ENCODE data around the gene POU3F2. TPM values are rescaled to one million over a fixed set of nuclear protein-coding genes. Genes with fewer than 3 reads are reported as not detected.
A peak's percentile ranks its signal among the peaks of the same experiment; 100 is the strongest.

POU3F2 gene
- total RNA-seq, 1 experiment from 2014 or later = not detected

- intact Hi-C loops (cut with micrococcal nuclease; ENCODE audit: unreplicated experiment) = loop anchor here (5.0 kb wide), 1 partner anchor 1139 kb away; no protein-coding TSS in a partner anchor
- no peaks in the 10 kb centered on the region for H3K9me3 ChIP-seq
- H3K4me1 Mint-ChIP-seq (ENCODE audit: low read depth, unreplicated experiment) = no peaks in the 10 kb centered on the region
- H3K36me3 ChIP-seq (ENCODE audit: control insufficient read depth, insufficient read depth, low read length) = no peaks in the 10 kb centered on the region
- CTCF ChIA-PET = interaction anchor here (1.3 kb wide), 1 partner anchor 76 kb away, joined by 10 read pairs; no protein-coding TSS in a partner anchor
- no peak overlapping the region for H3K4me3 ChIP-seq (ENCODE audit: low read depth, low read length)
- no peaks in the 10 kb centered on the region for H3K9me3 Mint-ChIP-seq (ENCODE audit: unreplicated experiment)
- no peaks in the 10 kb centered on the region; the same call in 1 of the 2 replicates for H3K27me3 ChIP-seq (replicated peaks; ENCODE audit: control insufficient read depth, insufficient read depth, low read length)
- H3K4me3 Mint-ChIP-seq (ENCODE audit: unreplicated experiment) = peak overlapping the region; percentile 56
- DNase-seq = no peak
- H3K27me3 Mint-ChIP-seq (ENCODE audit: insufficient read depth, unreplicated experiment) = peaks cover 31% of the 10 kb centered on the region
- POLR2A ChIA-PET = no interaction called here
- H3K27ac Mint-ChIP-seq (ENCODE audit: unreplicated experiment) = no peak overlapping the region
- no peaks in the 10 kb centered on the region for H3K36me3 Mint-ChIP-seq (ENCODE audit: insufficient read depth, unreplicated experiment)
- no TSS peak for BruUV-seq (replicated peaks)
- no peak for TF ChIP-seq CTCF (IDR thresholded peaks at IDR 0.05; ENCODE audit: insufficient read depth in 1 of 2, low read depth in 1 of 2, low read length in 1 of 2, severe bottlenecking in 1 of 2, unreplicated experiment in 1 of 2)
- 0 out of 2 replicates have a peak, but pooled peaks cover 4% of the 10 kb centered on the region for H3K4me1 ChIP-seq
These were observed 11.6 kb downstream of the POU3F2 start for GRCh38 chr6:98846021-98846380.

- H3K9me3 Mint-ChIP-seq (ENCODE audit: unreplicated experiment) = no peaks in the 10 kb centered on the region
- DNase-seq = no peak
- H3K36me3 ChIP-seq (ENCODE audit: control insufficient read depth, insufficient read depth, low read length) = no peaks in the 10 kb centered on the region
- H3K4me3 ChIP-seq (ENCODE audit: low read depth, low read length) = no peak overlapping the region
- ChIA-PET CTCF (interaction anchor here (1.3 kb wide), 1 partner anchor 78 kb away, joined by 3 read pairs; no protein-coding TSS in a partner anchor), POLR2A (no interaction called here)
- intact Hi-C loops (cut with micrococcal nuclease; ENCODE audit: unreplicated experiment) = loop anchor here (5.0 kb wide), 1 partner anchor 1140 kb away; no protein-coding TSS in a partner anchor
- no peak for TF ChIP-seq CTCF (IDR thresholded peaks at IDR 0.05; ENCODE audit: insufficient read depth in 1 of 2, low read depth in 1 of 2, low read length in 1 of 2, severe bottlenecking in 1 of 2, unreplicated experiment in 1 of 2)
- BruUV-seq (replicated peaks) = no TSS peak
- H3K4me1 ChIP-seq = 0 out of 2 replicates have a peak, but pooled peaks cover 4% of the 10 kb centered on the region
- peaks cover 24% of the 10 kb centered on the region for H3K27me3 Mint-ChIP-seq (ENCODE audit: insufficient read depth, unreplicated experiment)
- no peaks in the 10 kb centered on the region for H3K4me1 Mint-ChIP-seq (ENCODE audit: low read depth, unreplicated experiment)
- H3K36me3 Mint-ChIP-seq (ENCODE audit: insufficient read depth, unreplicated experiment) = no peaks in the 10 kb centered on the region
- H3K27ac Mint-ChIP-seq (ENCODE audit: unreplicated experiment) = no peak overlapping the region
- no peaks in the 10 kb centered on the region; the same call in 1 of the 2 replicates for H3K27me3 ChIP-seq (replicated peaks; ENCODE audit: control insufficient read depth, insufficient read depth, low read length)
- H3K4me3 Mint-ChIP-seq (ENCODE audit: unreplicated experiment) = no peak overlapping the region
- H3K9me3 ChIP-seq = no peaks in the 10 kb centered on the region
These were observed 13.0 kb downstream of the POU3F2 start for GRCh38 chr6:98847416-98847778.

- Mint-ChIP-seq H3K4me3 (ENCODE audit: unreplicated experiment) (no peak overlapping the region), H3K27ac (ENCODE audit: unreplicated experiment) (no peak overlapping the region)
These were observed 13.6 kb downstream of the POU3F2 start for GRCh38 chr6:98847779-98848538.

More at GRCh38 chr6:98847779-98848538, 13.6 kb downstream of the POU3F2 start:
- no TSS peak for BruUV-seq (replicated peaks)
- ChIA-PET CTCF (interaction anchor here (1.3 kb wide), 1 partner anchor 79 kb away, joined by 3 read pairs; no protein-coding TSS in a partner anchor), POLR2A (no interaction called here)
- no peaks in the 10 kb centered on the region for H3K4me1 Mint-ChIP-seq (ENCODE audit: low read depth, unreplicated experiment)
- no peaks in the 10 kb centered on the region for H3K9me3 Mint-ChIP-seq (ENCODE audit: unreplicated experiment)
- Histone ChIP-seq H3K9me3 (no peaks in the 10 kb centered on the region), H3K4me1 (0 out of 2 replicates have a peak, but pooled peaks cover 4% of the 10 kb centered on the region), H3K36me3 (ENCODE audit: control insufficient read depth, insufficient read depth, low read length) (no peaks in the 10 kb centered on the region), H3K27me3 (replicated peaks; ENCODE audit: control insufficient read depth, insufficient read depth, low read length) (no peaks in the 10 kb centered on the region; the same call in 1 of the 2 replicates), H3K4me3 (ENCODE audit: low read depth, low read length) (no peak overlapping the region)
- H3K27me3 Mint-ChIP-seq (ENCODE audit: insufficient read depth, unreplicated experiment) = peaks cover 21% of the 10 kb centered on the region
- intact Hi-C loops (cut with micrococcal nuclease; ENCODE audit: unreplicated experiment) = loop anchor here (5.0 kb wide), 1 partner anchor 1141 kb away; no protein-coding TSS in a partner anchor
- TF ChIP-seq CTCF (IDR thresholded peaks at IDR 0.05; ENCODE audit: insufficient read depth in 1 of 2, low read depth in 1 of 2, low read length in 1 of 2, severe bottlenecking in 1 of 2, unreplicated experiment in 1 of 2) = no peak
- no peaks in the 10 kb centered on the region for H3K36me3 Mint-ChIP-seq (ENCODE audit: insufficient read depth, unreplicated experiment)
- DNase-seq = no peak
